Measurements from ENCODE around the gene TAS2R41.
"Not testable (repeated sequence)": the region's sequence is repeated elsewhere in the genome, so short reads cannot be mapped to it uniquely, and the experiment has no call there.

TAS2R41 gene

DNA sequence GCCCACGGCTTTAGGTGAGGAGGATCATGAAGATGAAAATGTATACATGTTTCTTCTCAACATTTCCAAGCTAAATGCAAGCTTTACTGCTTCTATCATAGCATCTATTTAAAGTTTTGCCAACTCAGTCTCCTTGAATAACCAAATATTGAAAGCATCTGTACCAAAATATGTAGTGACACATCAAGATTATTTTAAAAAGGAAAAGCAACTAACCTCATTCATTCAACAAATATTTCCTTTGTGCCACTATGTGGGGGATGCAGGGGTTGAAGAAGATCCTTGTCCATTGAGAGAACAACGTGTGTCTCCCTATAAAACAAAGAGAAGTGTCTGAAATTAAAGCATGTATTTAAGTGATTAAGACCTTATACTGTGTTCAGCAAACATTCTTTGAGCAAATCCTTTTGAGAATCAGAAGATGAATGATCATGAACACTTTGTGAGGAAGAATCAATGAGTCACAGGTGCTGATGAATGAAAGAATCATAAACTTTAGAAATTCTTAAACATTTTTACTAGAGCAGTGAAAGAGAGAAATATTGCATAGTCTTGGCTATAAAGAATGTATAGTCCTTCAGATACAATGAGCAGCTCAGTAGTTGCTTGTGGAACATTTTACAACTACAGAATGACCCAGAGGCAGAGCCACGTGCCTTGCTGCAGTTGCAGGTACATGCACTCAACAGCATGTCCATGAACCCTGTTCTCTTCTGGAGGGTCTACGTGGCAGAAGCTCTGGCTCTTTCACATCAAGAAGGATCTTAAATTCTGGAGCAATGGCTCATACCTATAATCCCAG, 20.5 kb upstream of the TAS2R41 start:
- DNase-seq (ENCODE audit: low read depth, low spot score), result no peak

DNA sequence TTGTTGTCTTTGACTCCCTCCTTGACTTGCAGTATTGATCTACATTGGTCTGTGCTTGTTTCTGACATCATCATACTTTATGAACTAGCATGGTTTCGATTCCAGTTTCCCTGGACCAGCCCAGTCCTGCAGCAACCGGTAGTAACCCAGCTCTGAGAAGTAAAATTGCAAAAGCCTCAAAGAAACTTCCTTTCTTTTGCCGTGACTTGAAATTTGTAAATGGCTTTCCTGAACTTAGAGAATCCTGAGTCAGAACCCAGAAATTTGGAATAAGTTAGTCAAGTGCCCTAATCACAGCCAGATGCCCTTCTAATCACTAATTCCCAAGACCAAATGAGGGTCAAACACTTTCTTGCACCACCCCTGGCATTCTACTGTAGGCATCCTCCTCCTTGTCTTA, 19.4 kb upstream of the TAS2R41 start:
- no peak for DNase-seq (ENCODE audit: low read depth, low spot score)

DNA sequence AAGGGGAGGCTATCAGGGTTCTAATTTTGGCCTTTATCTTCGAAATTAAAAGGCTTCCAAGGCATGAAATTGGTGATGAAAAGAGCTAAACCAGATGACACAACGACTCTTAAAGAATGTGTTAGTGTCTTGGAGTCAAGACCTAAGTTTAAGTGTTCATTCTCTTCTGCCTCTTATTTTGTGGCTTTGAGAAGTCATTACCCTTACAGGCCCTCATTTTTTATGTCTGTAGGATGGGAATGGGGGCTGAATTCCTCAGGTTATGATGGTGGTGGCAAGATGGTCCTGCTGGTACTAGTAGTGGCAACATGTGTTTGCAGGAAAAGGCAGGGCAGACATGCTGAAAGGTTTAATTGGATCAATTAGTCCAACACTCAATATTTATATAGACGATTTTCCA, 19.0 kb upstream of the TAS2R41 start:
- DNase-seq (ENCODE audit: low read depth, low spot score), result no peak

DNA sequence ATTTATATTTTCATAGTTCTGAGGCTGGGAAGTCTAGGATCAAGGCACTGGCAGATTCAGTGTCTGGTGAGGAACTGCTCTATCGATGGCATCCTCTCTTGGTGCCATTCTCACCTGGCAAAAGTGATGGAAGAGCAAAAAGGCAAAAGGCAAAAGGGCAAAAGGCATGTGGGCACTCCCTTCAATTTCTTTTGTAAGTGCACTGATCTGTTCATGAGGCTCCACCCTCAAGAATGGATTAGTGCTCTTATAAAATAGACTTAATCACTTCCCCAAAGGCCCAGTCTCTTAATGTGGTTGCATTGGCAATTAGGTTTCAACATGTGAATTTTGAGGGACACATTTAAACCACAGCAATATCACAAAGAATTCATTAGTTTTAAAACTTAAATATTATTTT, 18.3 kb upstream of the TAS2R41 start:
- no peak for DNase-seq (ENCODE audit: low read depth, low spot score)

- no peak for DNase-seq (ENCODE audit: low read depth, low spot score)
These were observed 17.2 kb upstream of the TAS2R41 start for GRCh38 chr7:143460271-143460979.

GRCh38 chr7:143462045-143462444, 15.6 kb upstream of the TAS2R41 start:
- DNase-seq (ENCODE audit: low read depth, low spot score), result no peak

DNA sequence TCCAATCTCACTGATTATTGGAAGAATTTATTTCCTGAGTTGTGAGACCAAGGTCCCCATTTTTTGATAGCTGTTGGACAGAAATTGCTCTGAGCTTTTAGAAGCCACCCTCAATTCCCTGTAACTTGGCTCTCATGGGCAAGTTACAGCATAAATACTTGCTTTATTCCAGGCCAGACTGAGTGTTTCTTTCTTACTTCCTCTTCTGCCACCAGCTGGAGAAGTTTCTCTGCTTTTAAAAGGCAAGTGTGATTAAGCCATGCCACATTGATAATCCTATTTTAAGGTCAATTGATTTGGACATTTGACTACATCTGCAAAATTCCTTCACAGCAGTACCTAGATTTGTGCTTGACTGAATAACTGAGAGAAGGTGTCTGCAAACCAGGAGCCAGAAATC, 14.1 kb upstream of the TAS2R41 start:
- DNase-seq (ENCODE audit: low read depth, low spot score), result no peak

DNA sequence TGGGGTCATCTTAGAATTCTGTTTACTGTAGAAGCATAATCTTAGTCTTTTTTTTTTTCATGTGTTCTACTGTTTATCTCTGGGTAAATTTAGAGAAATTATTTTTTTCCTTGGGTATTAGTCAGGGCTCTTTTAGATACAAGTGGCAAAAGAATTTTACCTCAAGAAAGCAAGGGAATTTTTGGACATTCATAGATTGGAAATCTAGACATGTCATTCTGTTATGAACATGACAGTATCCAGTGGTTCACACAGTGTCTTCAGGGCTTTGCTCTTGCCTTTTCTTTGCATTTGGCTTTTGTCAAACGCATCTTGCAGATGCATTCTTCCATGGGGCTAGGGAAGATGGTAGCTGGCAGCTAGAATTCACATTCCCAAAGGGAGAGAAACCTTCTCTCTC, 13.7 kb upstream of the TAS2R41 start:
- no peak for DNase-seq (ENCODE audit: low read depth, low spot score)

GRCh38 chr7:143467724-143468123, 9.9 kb upstream of the TAS2R41 start:
- DNase-seq (ENCODE audit: low read depth, low spot score), result no peak

- not testable (repeated sequence) for DNase-seq (ENCODE audit: low read depth, low spot score)
These were observed 5.5 kb upstream of the TAS2R41 start for GRCh38 chr7:143472071-143472689.

- DNase-seq (ENCODE audit: low read depth, low spot score), result no peak
These were observed 1.5 kb downstream of the TAS2R41 start for GRCh38 chr7:143479055-143479766.

DNA sequence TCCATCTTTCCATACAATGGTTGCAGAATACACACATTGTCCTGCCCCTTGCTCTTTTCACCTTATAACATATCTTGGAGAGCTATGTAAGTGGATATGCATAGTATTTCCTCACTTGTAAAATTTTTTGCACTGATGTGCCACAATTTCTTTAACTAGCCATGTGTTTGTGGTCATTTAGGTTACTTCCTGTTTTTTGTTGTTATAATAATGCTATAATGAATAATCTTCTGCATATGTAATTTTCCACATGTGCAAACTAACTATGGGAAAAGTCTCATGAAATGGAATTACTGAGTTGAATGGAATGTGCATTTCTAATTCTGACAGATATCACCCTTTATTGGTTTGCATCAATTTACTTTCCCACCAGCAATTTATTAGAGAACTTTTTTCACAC, 2.8 kb downstream of the TAS2R41 start:
- no peak for DNase-seq (ENCODE audit: low read depth, low spot score)

GRCh38 chr7:143484119-143484518, 6.4 kb downstream of the TAS2R41 start:
- peak; percentile 59 for DNase-seq (ENCODE audit: low read depth, low spot score)

GRCh38 chr7:143485094-143485493, 7.4 kb downstream of the TAS2R41 start:
- DNase-seq (ENCODE audit: low read depth, low spot score), result no peak

DNA sequence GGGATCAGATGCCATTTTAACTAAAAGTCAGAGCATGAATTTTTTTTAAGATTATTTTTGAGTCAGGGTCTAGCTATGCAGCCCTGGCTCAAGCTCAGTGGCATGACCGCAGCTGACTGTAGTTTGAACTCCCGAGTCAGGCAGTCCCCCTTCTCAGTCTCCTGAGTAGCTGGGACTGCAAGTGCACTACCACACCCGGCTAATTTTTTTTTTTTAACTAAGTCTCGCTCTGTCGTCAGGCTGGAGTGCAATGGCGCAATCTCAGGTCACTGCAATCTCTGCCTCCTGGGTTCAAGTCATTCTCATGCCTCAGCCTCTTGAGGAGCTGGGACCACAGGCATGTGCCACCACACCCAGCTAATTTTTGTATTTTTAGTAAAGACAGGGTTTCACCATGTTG, 7.8 kb downstream of the TAS2R41 start:
- no peak for DNase-seq (ENCODE audit: low read depth, low spot score)

DNA sequence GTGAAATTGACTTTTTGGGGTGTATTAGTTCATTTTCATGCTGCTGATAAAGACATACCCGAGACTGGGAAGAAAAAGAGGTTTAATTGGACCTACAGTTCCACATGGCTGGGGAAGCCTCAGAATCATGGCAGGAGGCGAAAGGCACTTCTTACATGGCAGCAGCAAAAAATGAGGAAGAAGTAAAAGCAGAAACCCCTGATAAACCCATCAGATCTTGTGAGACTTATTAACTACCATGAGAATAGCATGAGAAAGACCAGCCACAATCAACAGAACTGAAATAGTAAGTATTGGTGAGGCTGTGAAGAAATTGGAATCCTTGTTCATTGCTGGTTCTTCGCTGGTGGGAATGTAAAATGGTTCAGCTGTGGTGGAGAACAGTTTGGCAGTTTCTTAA, 8.6 kb downstream of the TAS2R41 start:
- not testable (repeated sequence) for DNase-seq (ENCODE audit: low read depth, low spot score)

- no peak for DNase-seq (ENCODE audit: low read depth, low spot score)
These were observed 9.4 kb downstream of the TAS2R41 start for GRCh38 chr7:143487061-143487460.

GRCh38 chr7:143487566-143487965, 9.9 kb downstream of the TAS2R41 start:
- DNase-seq (ENCODE audit: low read depth, low spot score), result no peak

GRCh38 chr7:143490717-143491306, 13.1 kb downstream of the TAS2R41 start:
- no peak for DNase-seq (ENCODE audit: low read depth, low spot score)

GRCh38 chr7:143492043-143492471, 14.4 kb downstream of the TAS2R41 start:
- peak; percentile 46 for DNase-seq (ENCODE audit: low read depth, low spot score)

Data from smooth muscle cell of the brain vasculature (primary cell).